H1 (cell line): ENCODE measurements around the gene DLAT. TPM values are rescaled to one million over a fixed set of nuclear protein-coding genes. Genes with fewer than 3 reads are reported as not detected.

ENCODE experiments used
- CTCF ChIA-PET: fragments of 300-600 bp; sonication (Branson Sonifier 250); formaldehyde crosslinking; loops from one replicate; lab custom pipeline; 2021; ENCODE audit not compliant: partially characterized antibody; lab: Charles Lee
- POLR2A ChIA-PET: fragments of 300-600 bp; sonication (Branson Sonifier 250); formaldehyde crosslinking; loops from one replicate; lab custom pipeline; 2021; ENCODE audit warnings: inconsistent platforms; ENCODE audit not compliant: partially characterized antibody; lab: Charles Lee
- DNase-seq, 2 experiments: peaks; one replicate each; pipeline versions ENCODE4 v3.0.0 to v3.0.0-alpha.2; 2010 to 2022; ENCODE audit warnings: low spot score in 2 of 2, low read depth in 1 of 2, mixed read lengths in 1 of 2
- FAIRE-seq: peaks from 2 replicates; lab custom pipeline; 2011; peaks lifted over from hg19 to GRCh38; lab: Jason Lieb, UNC
- H2AFZ ChIP-seq: 2 replicates; pipeline ENCODE4 v1.8.1; 2012; ENCODE audit warnings: low read length, inconsistent platforms
- H2AK5ac ChIP-seq: 2 replicates; pipeline ENCODE4 v1.6.1; 2013; ENCODE audit warnings: low read depth, low read length
- H2BK120ac ChIP-seq: replicated peaks from 2 replicates; pipeline ENCODE3; 2013; ENCODE audit warnings: low read depth, low read length, inconsistent platforms
- H2BK12ac ChIP-seq: 2 replicates; pipeline ENCODE4 v1.6.1; 2013; ENCODE audit warnings: low read depth, low read length
- H2BK15ac ChIP-seq: 2 replicates; pipeline ENCODE4 v1.6.1; 2013; ENCODE audit warnings: low read length
- H2BK20ac ChIP-seq: 2 replicates; pipeline ENCODE4 v1.6.1; 2013; ENCODE audit warnings: low read length
- H2BK5ac ChIP-seq: 2 replicates; pipeline ENCODE4 v1.6.1; 2013; ENCODE audit warnings: low read depth, low read length
- H3K14ac ChIP-seq: 2 replicates; pipeline ENCODE4 v1.6.1; 2013; ENCODE audit warnings: inconsistent platforms; ENCODE audit not compliant: insufficient read length
- H3K18ac ChIP-seq: 2 replicates; pipeline ENCODE4 v1.6.1; 2013; ENCODE audit warnings: low read length; ENCODE audit errors: extremely low read depth
- H3K23ac ChIP-seq: 2 replicates; pipeline ENCODE4 v1.6.1; 2013; ENCODE audit warnings: inconsistent platforms; ENCODE audit not compliant: insufficient read length
- H3K23me2 ChIP-seq: 2 replicates; pipeline ENCODE4 v1.6.1; 2013; ENCODE audit warnings: low read depth, low read length
- H3K27ac ChIP-seq: 2 replicates; pipeline ENCODE4 v1.6.1; 2011; ENCODE audit warnings: low read depth, low read length, inconsistent platforms
- H3K27me3 ChIP-seq, 4 experiments: replicated peaks in 1 of 4; 1 replicate in 1 of 4; 2 replicates in 3 of 4; pipeline versions ENCODE4 v1.6.1 to v1.8.1; 2011 to 2013; ENCODE audit warnings: low read length in 3 of 4, mild to moderate bottlenecking in 3 of 4, inconsistent platforms in 2 of 4, mixed read lengths in 2 of 4, moderate library complexity in 1 of 4; ENCODE audit not compliant: control insufficient read depth in 3 of 4, insufficient read depth in 3 of 4; ENCODE audit errors: extremely low read depth in 1 of 4
- H3K36me3 ChIP-seq, 4 experiments: 2 replicates each; pipeline versions ENCODE4 v1.6.1 to v1.8.1; 2011 to 2013; ENCODE audit warnings: mild to moderate bottlenecking in 4 of 4, low read length in 3 of 4, moderate library complexity in 2 of 4, control low read depth in 1 of 4, inconsistent platforms in 1 of 4; ENCODE audit not compliant: insufficient read depth in 4 of 4, control insufficient read depth in 2 of 4
- H3K4ac ChIP-seq: replicated peaks from 2 replicates; pipeline ENCODE3; 2013; ENCODE audit warnings: low read length, low read depth, mixed read lengths, inconsistent platforms; ENCODE audit not compliant: insufficient read length
- H3K4me1 ChIP-seq, 4 experiments: replicated peaks in 1 of 4; 1 replicate in 1 of 4; 2 replicates in 3 of 4; pipeline versions ENCODE4 v1.6.1 to v1.8.1; 2011 to 2013; ENCODE audit warnings: low read length in 3 of 4, inconsistent platforms in 2 of 4, mixed read lengths in 1 of 4; ENCODE audit not compliant: insufficient read depth in 4 of 4, control insufficient read depth in 3 of 4
- H3K4me2 ChIP-seq, 2 experiments: 2 replicates each; pipeline versions ENCODE4 v1.6.1 to v1.8.1; 2011 to 2013; ENCODE audit warnings: low read depth in 2 of 2, low read length in 2 of 2, control low read depth in 1 of 2, inconsistent platforms in 1 of 2, mild to moderate bottlenecking in 1 of 2; ENCODE audit not compliant: insufficient read depth in 1 of 2
- H3K4me3 ChIP-seq, 4 experiments: fragments of 200-600, 300-600 bp in 1 of 4; sonication (generic), shearing (Covaris generic), sonication (Bioruptor Twin) in 1 of 4; 2 replicates each; pipeline versions ENCODE4 v1.5.1 to v1.8.1; 2011 to 2016; ENCODE audit warnings: low read length in 4 of 4, low read depth in 3 of 4, control low read depth in 2 of 4, inconsistent platforms in 2 of 4, mild to moderate bottlenecking in 2 of 4, mixed read lengths in 1 of 4, moderate library complexity in 1 of 4; ENCODE audit not compliant: insufficient read depth in 2 of 4; ENCODE audit errors: extremely low read depth in 1 of 4
- H3K56ac ChIP-seq: replicated peaks from 2 replicates; pipeline ENCODE3; 2013; ENCODE audit warnings: low read depth, mild to moderate bottlenecking, mixed read lengths, low read length, inconsistent platforms; ENCODE audit not compliant: insufficient read length
- H3K79me1 ChIP-seq: 2 replicates; pipeline ENCODE4 v1.6.1; 2013; ENCODE audit warnings: low read depth, low read length, control low read depth
- H3K79me2 ChIP-seq, 2 experiments: 2 replicates each; pipeline versions ENCODE4 v1.6.1 to v1.8.1; 2012 to 2013; ENCODE audit warnings: low read length in 2 of 2, mild to moderate bottlenecking in 2 of 2, inconsistent platforms in 1 of 2; ENCODE audit not compliant: insufficient read depth in 2 of 2, control insufficient read depth in 1 of 2
- H3K9ac ChIP-seq, 4 experiments: replicated peaks in 1 of 4; 1 replicate in 1 of 4; 2 replicates in 3 of 4; pipeline versions ENCODE4 v1.6.1 to v1.8.1; 2011 to 2013; ENCODE audit warnings: low read depth in 3 of 4, low read length in 3 of 4, control low read depth in 2 of 4, mild to moderate bottlenecking in 2 of 4, moderate library complexity in 2 of 4, inconsistent platforms in 1 of 4; ENCODE audit errors: extremely low read depth in 1 of 4
- H3K9me3 ChIP-seq, 2 experiments: 2 replicates each; pipeline versions ENCODE4 v1.6.1 to v1.8.1; 2012 to 2013; ENCODE audit warnings: mild to moderate bottlenecking in 2 of 2, moderate library complexity in 2 of 2, control low read depth in 1 of 2, inconsistent platforms in 1 of 2, low read depth in 1 of 2, low read length in 1 of 2, mixed read lengths in 1 of 2; ENCODE audit not compliant: insufficient read depth in 2 of 2
- H4K20me1 ChIP-seq, 2 experiments: replicated peaks in 1 of 2; 2 replicates each; pipeline versions ENCODE3 to v1.8.1; 2011 to 2013; ENCODE audit warnings: inconsistent platforms in 2 of 2, low read length in 2 of 2, mild to moderate bottlenecking in 1 of 2; ENCODE audit not compliant: insufficient read depth in 2 of 2, control insufficient read depth in 1 of 2
- H4K5ac ChIP-seq: 2 replicates; pipeline ENCODE4 v1.6.1; 2013; ENCODE audit warnings: low read length, low read depth, mixed read lengths, inconsistent platforms; ENCODE audit not compliant: insufficient read length
- H4K8ac ChIP-seq: 2 replicates; pipeline ENCODE4 v1.8.0; 2013; ENCODE audit warnings: mild to moderate bottlenecking, moderate library complexity, low read length, inconsistent platforms; ENCODE audit not compliant: insufficient read depth; ENCODE audit errors: extremely low read depth
- H4K91ac ChIP-seq: replicated peaks from 2 replicates; pipeline ENCODE3; 2013; ENCODE audit warnings: low read length, mixed read lengths, inconsistent platforms; ENCODE audit not compliant: insufficient read length
- ATF3 ChIP-seq: IDR thresholded peaks from 2 replicates; pipeline ENCODE4 v1.6.1; 2011; ENCODE audit warnings: low read depth, mild to moderate bottlenecking, low read length; ENCODE audit not compliant: insufficient read depth
- BACH1 ChIP-seq: IDR thresholded peaks from 2 replicates; pipeline ENCODE4 v1.6.1; 2012; ENCODE audit warnings: low read length, improper control_type of control experiment
- KDM4A ChIP-seq: IDR thresholded peaks from one replicate; pipeline ENCODE4 v1.7.1; 2012; ENCODE audit warnings: low read depth, mild to moderate bottlenecking, moderate library complexity, low read length, inconsistent platforms; ENCODE audit not compliant: severe bottlenecking
- SIRT6 ChIP-seq: IDR thresholded peaks from one replicate; pipeline ENCODE4 v1.7.1; 2012; ENCODE audit warnings: low read length, inconsistent platforms
- SRF ChIP-seq: IDR thresholded peaks from 2 replicates; pipeline ENCODE4 v1.6.1; 2011; ENCODE audit warnings: mild to moderate bottlenecking, low read depth, low read length, moderate library complexity
- WGBS, 2 experiments: shearing (Covaris generic) in 1 of 2; methylation state at CpG; one replicate each; pipeline versions ENCODE4 v1.1.6 to v1.1.7; 2013 to 2015; ENCODE audit warnings: low lambda C conversion rate in 2 of 2, mixed read lengths in 2 of 2, inconsistent platforms in 1 of 2, low coverage in 1 of 2, missing lambda C conversion rate in 1 of 2; ENCODE audit not compliant: insufficient replicate concordance in 2 of 2, insufficient coverage in 1 of 2, insufficient read length in 1 of 2; ENCODE audit errors: extremely low coverage in 1 of 2, missing lambda C conversion rate in 1 of 2; 5-methylcytosine and 5-hydroxymethylcytosine counted together
- polyA plus RNA-seq, 7 experiments: library from polyadenylated mRNA; depleted of rRNA in 3 of 7; stranded (reverse) in 5 of 7; unstranded in 2 of 7; fragments of >200 nt in 5 of 7; fragments of 200-250 nt in 2 of 7; gene quantifications; 1 replicate in 5 of 7; 2 replicates in 1 of 7; 4 replicates in 1 of 7; pipeline versions ENCODE4 v1.2.1 to v1.2.3, GENCODE V29; 2011 to 2013; ENCODE audit warnings: missing spikeins in 2 of 7, mixed read lengths in 2 of 7
- total RNA-seq: library from RNA; stranded (reverse); fragmentation: NEBNext Ultra II Directional; extraction: Animal tissue kit (Norgen Biotek cat#: 25700); gene quantifications from 2 replicates; pipeline ENCODE4 v1.2.1, GENCODE V29; 2021
- TF ChIP-seq, protein P1 (sequence below): IDR thresholded peaks from 2 replicates; pipeline ENCODE4 v1.6.1; 2012; ENCODE audit warnings: inconsistent platforms

DLAT gene
- total and polyA plus RNA-seq, 2 of the 8 experiments (the other 6 are each of a cell fraction or from before 2014, with no cell fraction given): 23.1 to 66.2 TPM

- TF ChIP-seq ATF3: no peak
- no peak for TF ChIP-seq KDM4A
- no peak for TF ChIP-seq SIRT6
- no peak for TF ChIP-seq SRF
- TF ChIP-seq, protein P1, sequence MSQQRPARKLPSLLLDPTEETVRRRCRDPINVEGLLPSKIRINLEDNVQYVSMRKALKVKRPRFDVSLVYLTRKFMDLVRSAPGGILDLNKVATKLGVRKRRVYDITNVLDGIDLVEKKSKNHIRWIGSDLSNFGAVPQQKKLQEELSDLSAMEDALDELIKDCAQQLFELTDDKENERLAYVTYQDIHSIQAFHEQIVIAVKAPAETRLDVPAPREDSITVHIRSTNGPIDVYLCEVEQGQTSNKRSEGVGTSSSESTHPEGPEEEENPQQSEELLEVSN: 0 out of 2 replicates have a peak, but pooled peaks have one; percentile 17
- no peak for TF ChIP-seq BACH1
- Histone ChIP-seq H2BK20ac (no peak overlapping the region), H3K27me3 (no peaks in the 10 kb centered on the region), H3K4ac (no peak overlapping the region), H3K4me2 (peak overlapping the region; percentile 70 to 82), H3K23ac (no peak overlapping the region), H3K79me2 (peaks cover 5 to 10% of the 10 kb centered on the region in 2 experiments), H3K9ac (peak overlapping the region in 3 of 4 experiments; percentile 81 to 93 (median 92); a peak in 4 of 7 replicates), H2BK5ac (peak overlapping the region; percentile 27; the same call in 1 of the 2 replicates), H4K20me1 (no peaks in the 10 kb centered on the region), H3K18ac (peak overlapping the region; percentile 19; the same call in 1 of the 2 replicates), H2BK120ac (no peak overlapping the region), H4K8ac (no peak overlapping the region), H2BK15ac (no peak overlapping the region), H3K56ac (peak overlapping the region; percentile 24), H3K9me3 (no peaks in the 10 kb centered on the region), H3K23me2 (peaks cover 10% of the 10 kb centered on the region), H3K14ac (no peak overlapping the region), H3K4me1 (peaks cover 0 to 3% (median 1%) of the 10 kb centered on the region in 4 experiments; a peak in 1 of 7 replicates), H2BK12ac (peak overlapping the region; percentile 3; the same call in 1 of the 2 replicates), H4K91ac (no peak overlapping the region), H3K36me3 (peaks cover 7 to 21% (median 17%) of the 10 kb centered on the region in 4 experiments; a peak in 7 of 8 replicates), H3K79me1 (no peaks in the 10 kb centered on the region), H2AFZ (peak overlapping the region; percentile 73; the same call in 1 of the 2 replicates), H2AK5ac (no peak overlapping the region), H3K27ac (no peak overlapping the region; the same call in 1 of the 2 replicates), H3K4me3 (peak overlapping the region; percentile 78 to 97 (median 91)), H4K5ac (no peak overlapping the region)
- no peak for DNase-seq
- FAIRE-seq: no peak
- ChIA-PET POLR2A (interaction anchor here (0.8 to 1.4 kb wide), 6 partner anchors 9 to 116 kb away, joined by 3 to 4 read pairs (median 3); no protein-coding TSS in a partner anchor), CTCF (interaction anchor here (1.2 to 1.6 kb wide), 2 partner anchors 20 to 87 kb away, joined by 4 to 8 read pairs; no protein-coding TSS in a partner anchor)
- 17% methylated on average over 10 of the region's 10 CpGs; no CpG with 5 or more reads in 1 of the 2 experiments for WGBS, 2 experiments
Observed at GRCh38 chr11:112024178-112024772, 933 bp upstream of the DLAT start.
